Brain microvascular endothelial cell (primary cell): Measurements from ENCODE around the gene SHMT2.

Source experiments
- DNase-seq: peaks from one replicate; pipeline ENCODE4 v3.0.0-alpha.2; 2020
- H3K27ac ChIP-seq: fragments of 250-450 bp; sonication (Bioruptor Pico); 2 replicates; pipeline ENCODE4 v1.5.1; 2020; ENCODE audit warnings: mild to moderate bottlenecking, moderate library complexity
- H3K27me3 ChIP-seq: fragments of 250-450 bp; sonication (Bioruptor Pico); replicated peaks from 2 replicates; pipeline ENCODE4 v1.5.1; 2020; ENCODE audit warnings: mild to moderate bottlenecking
- H3K36me3 ChIP-seq: fragments of 250-450 bp; sonication (Bioruptor Pico); replicated peaks from 2 replicates; pipeline ENCODE4 v1.5.1; 2020; ENCODE audit warnings: mild to moderate bottlenecking
- H3K4me3 ChIP-seq: 2 replicates; pipeline ENCODE4 v1.5.1; 2011; ENCODE audit warnings: low read depth, mild to moderate bottlenecking, control low read depth, low read length, moderate library complexity
- CTCF ChIP-seq: IDR thresholded peaks from 2 replicates; pipeline ENCODE4 v1.5.1; 2011; ENCODE audit warnings: low read depth, mild to moderate bottlenecking, moderate library complexity, low read length, control low read depth, inconsistent platforms; ENCODE audit errors: missing control alignments
- in situ Hi-C: cut with HindIII; loops from 2 replicates; pipeline ENCODE4 v1.10.0; 2017; ENCODE audit warnings: low sequenced_read_pairs, low pct_ligation_motif_present

SHMT2 gene

GRCh38 chr12:57200497-57200896 is 29.0 kb upstream of the SHMT2 start:
- no peak for DNase-seq
- no peak for TF ChIP-seq CTCF
- H3K4me3 ChIP-seq = no peak overlapping the region
- H3K36me3 ChIP-seq = peaks cover 91% of the 10 kb centered on the region
- no peaks in the 10 kb centered on the region for H3K27me3 ChIP-seq
- no peak overlapping the region for H3K27ac ChIP-seq
- in situ Hi-C loops = no loop called here

GRCh38 chr12:57201219-57201618 is 28.3 kb upstream of the SHMT2 start:
- H3K27me3 ChIP-seq = no peaks in the 10 kb centered on the region
- no peak overlapping the region for H3K27ac ChIP-seq
- H3K4me3 ChIP-seq = no peak overlapping the region
- no peak for TF ChIP-seq CTCF
- no peak for DNase-seq
- peaks cover 91% of the 10 kb centered on the region for H3K36me3 ChIP-seq
- in situ Hi-C loops = no loop called here

- Histone ChIP-seq H3K36me3 (peaks cover 94% of the 10 kb centered on the region), H3K27me3 (no peaks in the 10 kb centered on the region), H3K4me3 (no peak overlapping the region), H3K27ac (no peak overlapping the region)
- DNase-seq = no peak
- no peak for TF ChIP-seq CTCF
- in situ Hi-C loops = no loop called here
These were observed 27.9 kb upstream of the SHMT2 start for GRCh38 chr12:57201631-57202030.

- no peak for TF ChIP-seq CTCF
- in situ Hi-C loops = no loop called here
- no peak overlapping the region for H3K4me3 ChIP-seq
- H3K27me3 ChIP-seq = no peaks in the 10 kb centered on the region
- DNase-seq = no peak
- peaks cover 90% of the 10 kb centered on the region for H3K36me3 ChIP-seq
- no peak overlapping the region for H3K27ac ChIP-seq
These were observed 27.2 kb upstream of the SHMT2 start for GRCh38 chr12:57202321-57202720.

GRCh38 chr12:57203201-57203600 is 26.3 kb upstream of the SHMT2 start:
- peaks cover 89% of the 10 kb centered on the region for H3K36me3 ChIP-seq
- H3K4me3 ChIP-seq = no peak overlapping the region
- H3K27ac ChIP-seq = no peak overlapping the region
- in situ Hi-C loops = no loop called here
- no peak for DNase-seq
- H3K27me3 ChIP-seq = no peaks in the 10 kb centered on the region
- no peak for TF ChIP-seq CTCF

- DNase-seq = no peak
- H3K36me3 ChIP-seq = peaks cover 88% of the 10 kb centered on the region
- H3K4me3 ChIP-seq = no peak overlapping the region
- no peaks in the 10 kb centered on the region for H3K27me3 ChIP-seq
- no peak overlapping the region for H3K27ac ChIP-seq
- no peak for TF ChIP-seq CTCF
- in situ Hi-C loops = no loop called here
These were observed 25.7 kb upstream of the SHMT2 start for GRCh38 chr12:57203791-57204190.
